VCaP (cell line): ENCODE data around the gene RNF217.
"Not testable (repeated sequence)": the region's sequence is repeated elsewhere in the genome, so short reads cannot be mapped to it uniquely, and the experiment has no call there.

Experiments used
- H3K27ac ChIP-seq: fragments of 450-650 bp; 2 replicates; pipeline ENCODE4 v1.5.1; 2017
- TF ChIP-seq, protein P1 (sequence below): fragments of 450-650 bp; conservative IDR thresholded peaks from 2 replicates; pipeline ENCODE4 v1.5.1; 2017; ENCODE audit warnings: mild to moderate bottlenecking, moderate library complexity

Gene RNF217

DNA sequence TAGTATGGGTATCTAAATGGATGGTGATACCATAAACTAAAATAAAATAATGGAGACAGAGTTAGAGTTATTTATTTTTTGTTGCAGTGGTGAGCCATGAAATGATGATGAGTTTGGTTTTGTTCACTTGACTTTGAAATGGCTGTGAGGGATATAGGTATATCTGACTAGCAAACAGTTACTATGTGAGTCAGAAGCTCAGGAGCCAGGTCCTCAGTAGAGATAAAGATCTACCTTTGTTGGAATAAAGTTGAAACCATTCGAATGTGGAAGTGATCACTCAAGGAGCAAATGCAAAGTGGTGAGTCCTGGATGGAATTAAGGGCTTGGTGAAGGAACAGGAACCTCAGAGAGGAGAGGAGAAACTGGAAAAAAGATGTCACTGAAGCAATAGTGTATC is 105.3 kb downstream of the RNF217 start:
- TF ChIP-seq, protein P1, sequence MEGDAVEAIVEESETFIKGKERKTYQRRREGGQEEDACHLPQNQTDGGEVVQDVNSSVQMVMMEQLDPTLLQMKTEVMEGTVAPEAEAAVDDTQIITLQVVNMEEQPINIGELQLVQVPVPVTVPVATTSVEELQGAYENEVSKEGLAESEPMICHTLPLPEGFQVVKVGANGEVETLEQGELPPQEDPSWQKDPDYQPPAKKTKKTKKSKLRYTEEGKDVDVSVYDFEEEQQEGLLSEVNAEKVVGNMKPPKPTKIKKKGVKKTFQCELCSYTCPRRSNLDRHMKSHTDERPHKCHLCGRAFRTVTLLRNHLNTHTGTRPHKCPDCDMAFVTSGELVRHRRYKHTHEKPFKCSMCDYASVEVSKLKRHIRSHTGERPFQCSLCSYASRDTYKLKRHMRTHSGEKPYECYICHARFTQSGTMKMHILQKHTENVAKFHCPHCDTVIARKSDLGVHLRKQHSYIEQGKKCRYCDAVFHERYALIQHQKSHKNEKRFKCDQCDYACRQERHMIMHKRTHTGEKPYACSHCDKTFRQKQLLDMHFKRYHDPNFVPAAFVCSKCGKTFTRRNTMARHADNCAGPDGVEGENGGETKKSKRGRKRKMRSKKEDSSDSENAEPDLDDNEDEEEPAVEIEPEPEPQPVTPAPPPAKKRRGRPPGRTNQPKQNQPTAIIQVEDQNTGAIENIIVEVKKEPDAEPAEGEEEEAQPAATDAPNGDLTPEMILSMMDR, result no peak
- H3K27ac ChIP-seq, result no peak overlapping the region

- TF ChIP-seq, protein P1, result no peak
- no peak overlapping the region for H3K27ac ChIP-seq
Observed at GRCh38 chr6:125073071-125073470, 110.8 kb downstream of the RNF217 start.

GRCh38 chr6:125074120-125074519 is 111.9 kb downstream of the RNF217 start:
- no peak overlapping the region for H3K27ac ChIP-seq
- TF ChIP-seq, protein P1, result no peak

- not testable (repeated sequence) for H3K27ac ChIP-seq
Observed at GRCh38 chr6:125075073-125075472, 112.8 kb downstream of the RNF217 start.

DNA sequence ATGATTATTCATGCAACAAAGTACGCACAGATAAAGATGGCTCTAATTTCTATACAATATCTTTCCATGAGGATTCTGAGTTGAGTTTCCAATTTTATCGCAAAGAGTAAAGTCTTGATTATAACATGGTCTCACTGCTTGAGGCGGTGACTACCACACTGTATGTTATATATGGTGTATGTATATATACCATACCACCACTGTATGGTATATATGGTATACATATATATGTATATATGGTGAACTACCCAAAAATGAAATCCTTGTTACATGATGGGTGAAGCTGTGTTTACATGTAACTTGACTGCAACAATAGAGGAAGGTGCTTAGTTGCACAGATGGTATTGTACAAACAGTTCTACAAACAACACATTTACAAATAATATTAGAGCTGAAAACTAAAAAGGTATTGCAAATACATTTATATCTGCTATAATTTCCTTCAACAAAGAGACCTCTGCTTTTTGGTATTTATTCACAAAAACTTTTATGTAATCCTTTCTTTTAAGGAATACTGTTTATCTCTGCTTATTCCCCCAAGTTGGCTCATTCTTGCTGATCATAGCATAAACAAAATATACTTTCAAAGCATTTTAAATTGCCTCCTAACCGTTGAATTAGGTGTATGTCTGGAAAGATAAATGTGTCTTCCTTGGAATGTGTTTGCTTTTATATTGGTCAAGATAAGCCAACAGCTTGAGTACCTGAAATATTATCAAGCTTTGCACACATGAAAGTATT is 113.7 kb downstream of the RNF217 start:
- H3K27ac ChIP-seq, result no peak overlapping the region
- TF ChIP-seq, protein P1, result no peak

GRCh38 chr6:125076482-125076742 is 114.2 kb downstream of the RNF217 start:
- no peak overlapping the region for H3K27ac ChIP-seq
- TF ChIP-seq, protein P1, result no peak

GRCh38 chr6:125077453-125077852 is 115.2 kb downstream of the RNF217 start:
- TF ChIP-seq, protein P1, result no peak
- H3K27ac ChIP-seq, result no peak overlapping the region

DNA sequence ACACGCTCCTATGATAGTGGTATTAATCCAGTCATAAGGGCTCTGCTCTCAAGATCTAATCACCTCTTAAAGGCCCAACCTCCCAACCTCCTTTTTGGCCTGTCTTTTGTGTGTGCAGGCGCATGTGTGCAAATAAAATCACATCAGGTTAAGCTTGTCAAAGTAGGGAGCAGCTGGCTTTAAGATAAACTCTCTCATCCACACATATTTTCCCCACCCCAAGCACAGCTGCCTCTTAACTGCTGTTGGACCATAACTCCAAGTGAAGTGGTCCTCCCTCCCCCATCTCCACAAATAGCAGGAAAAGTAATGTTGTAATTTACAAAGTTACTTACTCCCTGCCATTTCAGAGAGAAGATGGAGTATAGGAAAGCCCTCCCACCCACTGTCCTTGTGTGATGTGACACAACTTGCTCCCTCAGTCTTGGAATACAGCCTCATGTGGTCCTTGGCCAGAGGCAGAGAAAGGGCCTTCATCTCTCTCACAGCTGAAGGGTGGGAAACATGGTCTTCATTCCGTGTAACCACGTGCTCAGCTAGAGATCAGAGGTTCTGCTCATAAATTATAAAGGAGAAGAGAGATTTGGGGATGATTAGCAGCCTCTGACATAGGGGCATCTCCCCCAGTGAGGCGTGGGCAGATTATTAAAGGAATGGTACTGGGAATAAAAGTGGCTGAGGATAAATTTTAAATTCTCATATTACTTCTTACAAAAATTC is 116.5 kb downstream of the RNF217 start:
- H3K27ac ChIP-seq, result no peak overlapping the region
- TF ChIP-seq, protein P1, result no peak
